Head of caudate nucleus (tissue), 42 donors: ENCODE results near the gene CLDN22.

Experiments used
- DNase-seq, 42 donors: peaks; one replicate each; pipeline versions ENCODE4 v3.0.0 to v3.0.0-alpha.2; 2020 to 2021; ENCODE audit warnings: mixed read lengths in 7 of 42
- intact Hi-C: fragments of 100-400 bp; cut with DNase I; formaldehyde crosslinking; loops from one replicate; pipeline ENCODE4 v1.15.0; 2022

CLDN22 gene

DNA sequence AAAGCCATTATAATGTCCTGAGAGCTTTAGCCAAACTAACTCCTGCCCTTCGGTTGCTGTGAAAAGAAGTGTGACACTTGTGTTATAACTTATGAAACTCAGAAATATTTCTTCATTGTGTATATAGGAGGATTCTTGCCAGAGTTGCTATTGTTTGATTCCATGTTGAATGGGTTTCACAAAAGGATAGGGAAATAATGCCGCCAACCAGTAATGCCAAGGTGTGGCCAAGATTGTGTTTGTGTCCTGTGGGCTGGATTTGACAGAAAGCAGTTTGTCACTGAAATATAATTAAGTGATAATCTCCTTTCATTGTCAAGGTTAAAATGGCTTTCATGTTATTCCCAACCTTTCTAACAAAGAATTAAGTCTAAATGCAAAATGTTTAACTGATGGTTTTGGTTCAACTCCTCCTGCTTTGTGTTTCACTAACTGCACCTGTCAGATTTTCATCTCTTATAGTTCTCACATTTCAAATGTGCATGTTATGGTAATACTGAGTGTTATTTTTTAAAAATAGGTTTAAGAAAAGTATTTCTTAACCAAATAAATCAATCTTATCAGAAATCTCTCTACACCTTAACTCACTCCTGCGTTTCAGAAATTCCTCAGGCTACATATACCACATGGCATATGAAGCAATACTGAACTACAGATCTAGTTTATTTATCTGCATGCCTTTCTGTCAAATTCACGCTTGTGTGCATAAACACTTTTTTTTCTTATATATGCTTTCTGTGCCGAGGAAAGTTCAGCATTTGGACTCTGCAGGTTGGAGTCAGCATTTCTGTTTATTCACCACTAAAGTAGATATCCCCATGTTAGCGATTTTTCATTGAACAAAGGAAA lies at the start of gene CLDN22:
TSS of gene CLDN22 (minus strand) at position 66 of the 849 bp plus-strand sequence. CDS start at position 8, 58 bp downstream.
- no peak for DNase-seq
- intact Hi-C loops: no loop called here

- intact Hi-C loops: no loop called here
- DNase-seq: no peak
These were observed 49.0 kb upstream of the CLDN22 start for GRCh38 chr4:183369073-183369472.

GRCh38 chr4:183366206-183366835 lies 46.2 kb upstream of the CLDN22 start:
- intact Hi-C loops: no loop called here
- DNase-seq: no peak

- intact Hi-C loops: no loop called here
- no peak for DNase-seq
These were observed 43.9 kb upstream of the CLDN22 start for GRCh38 chr4:183364025-183364424.

GRCh38 chr4:183362916-183363542 lies 43.0 kb upstream of the CLDN22 start:
- intact Hi-C loops: no loop called here
- DNase-seq: peak in 8 of 42 donors; percentile 17 to 52 (median 24)

- intact Hi-C loops: no loop called here
These were observed 42.0 kb upstream of the CLDN22 start for GRCh38 chr4:183362036-183362435.

DNA sequence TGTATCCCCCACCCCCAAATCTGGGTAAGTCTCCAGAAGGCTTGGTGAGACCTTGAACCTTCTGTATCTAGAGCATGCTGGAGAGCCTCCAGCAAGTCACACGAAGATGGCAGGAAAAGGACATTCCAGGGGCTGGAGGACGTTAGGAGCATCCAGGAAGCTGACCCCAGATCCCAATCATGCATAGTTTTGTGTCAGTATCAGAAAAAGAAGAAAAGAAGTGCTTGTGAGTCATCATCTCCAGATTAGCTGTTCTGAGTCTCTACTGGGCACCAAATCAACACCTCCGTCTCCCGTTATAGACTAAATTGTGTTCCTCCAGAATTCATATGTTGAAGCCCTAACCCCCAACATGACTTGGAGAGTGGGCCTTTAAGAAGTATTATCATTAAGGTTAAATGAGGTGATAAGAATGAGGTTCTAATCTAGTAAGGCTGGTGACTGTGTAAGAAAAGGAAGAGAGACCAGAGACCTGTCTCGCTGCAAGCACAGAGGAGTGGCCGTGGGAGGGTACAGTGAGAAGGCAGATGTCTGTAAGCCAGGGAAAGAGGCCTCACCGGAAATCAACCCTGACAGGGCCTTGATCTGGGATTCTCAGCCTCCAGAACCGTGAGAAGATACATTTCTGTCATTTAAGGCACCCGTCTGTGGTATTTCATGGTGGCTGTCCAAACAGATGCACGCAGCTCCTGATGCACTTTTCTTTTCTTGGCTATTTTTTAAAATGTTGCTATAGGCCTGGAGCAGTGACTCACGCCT lies 40.3 kb upstream of the CLDN22 start:
- intact Hi-C loops: no loop called here

More at GRCh38 chr4:183362036-183362435, 42.0 kb upstream of the CLDN22 start:
- no peak for DNase-seq

DNA sequence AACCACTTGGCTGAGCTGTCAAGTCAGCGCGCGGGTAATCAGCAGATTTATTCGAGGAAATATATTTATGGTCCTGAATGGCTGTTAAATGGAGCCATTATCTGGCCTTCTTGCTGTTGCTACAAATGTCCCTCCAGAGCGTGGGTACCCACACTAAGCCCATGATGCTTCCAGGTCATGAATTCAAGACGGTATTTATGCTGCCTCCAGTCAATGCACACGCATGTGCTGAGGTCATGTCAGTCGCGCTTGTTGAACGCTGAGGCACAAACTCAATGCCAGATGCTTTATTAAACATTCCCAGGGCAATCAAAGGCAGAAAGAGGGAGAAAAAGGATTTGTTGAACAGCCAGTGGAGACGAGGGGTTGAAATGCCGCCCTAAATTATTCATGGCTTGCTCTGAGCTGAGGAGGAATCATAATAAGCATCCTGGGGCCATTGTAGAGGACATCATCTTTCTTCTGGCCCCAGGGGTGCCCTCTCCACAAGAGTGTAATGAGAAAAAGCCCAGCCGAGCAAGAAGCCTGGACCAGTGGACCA lies 38.2 kb upstream of the CLDN22 start:
- peak in 1 of 42 donors; percentile 19 for DNase-seq

More for the DNA sequence above, 40.3 kb upstream of the CLDN22 start:
- peak in 12 of 42 donors; percentile 21 to 58 (median 44) for DNase-seq

GRCh38 chr4:183356931-183357675 lies 37.0 kb upstream of the CLDN22 start:
- DNase-seq: peak in 1 of 42 donors; percentile 13
- intact Hi-C loops: no loop called here

More for the DNA sequence above, 38.2 kb upstream of the CLDN22 start:
- intact Hi-C loops: no loop called here

DNA sequence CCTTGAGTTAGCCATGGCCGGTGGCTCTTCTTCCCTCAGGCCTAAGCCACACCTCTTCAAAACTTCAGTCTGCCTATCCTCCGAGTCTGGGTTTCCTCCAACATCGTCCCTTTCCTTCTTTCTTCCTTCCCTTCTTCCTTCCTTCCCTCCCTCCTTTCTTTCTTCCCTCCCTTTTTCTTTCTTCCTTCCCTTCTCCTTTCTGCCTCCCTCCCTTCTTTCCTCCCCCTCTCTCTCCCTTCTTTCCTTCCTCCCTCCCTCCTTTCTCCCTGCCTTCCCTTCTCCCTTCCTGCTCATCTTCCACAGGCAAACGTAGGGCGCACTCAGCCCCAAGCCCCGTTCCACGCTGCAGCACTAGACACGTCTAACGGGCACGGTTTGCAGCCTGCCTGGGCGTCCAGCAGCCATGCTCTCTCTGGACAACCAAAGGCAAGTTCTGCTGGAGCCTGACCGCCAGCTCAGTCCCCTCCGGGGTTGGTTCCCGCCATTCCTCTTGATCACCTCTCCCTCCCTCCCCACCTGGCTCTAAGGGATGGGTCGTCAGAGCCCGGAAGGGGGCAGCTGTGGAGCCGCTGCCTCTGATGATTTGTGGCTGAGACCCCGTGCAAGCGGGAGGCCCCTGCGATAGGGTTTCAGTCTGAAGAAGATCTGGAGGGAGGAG lies 36.2 kb upstream of the CLDN22 start:
- peak in 1 of 42 donors; percentile 21 for DNase-seq
- intact Hi-C loops: no loop called here

GRCh38 chr4:183355405-183355804 lies 35.3 kb upstream of the CLDN22 start:
- DNase-seq: no peak
- intact Hi-C loops: no loop called here

- intact Hi-C loops: no loop called here
- DNase-seq: peak in 1 of 42 donors; percentile 1
These were observed 34.1 kb upstream of the CLDN22 start for GRCh38 chr4:183354219-183354618.

DNA sequence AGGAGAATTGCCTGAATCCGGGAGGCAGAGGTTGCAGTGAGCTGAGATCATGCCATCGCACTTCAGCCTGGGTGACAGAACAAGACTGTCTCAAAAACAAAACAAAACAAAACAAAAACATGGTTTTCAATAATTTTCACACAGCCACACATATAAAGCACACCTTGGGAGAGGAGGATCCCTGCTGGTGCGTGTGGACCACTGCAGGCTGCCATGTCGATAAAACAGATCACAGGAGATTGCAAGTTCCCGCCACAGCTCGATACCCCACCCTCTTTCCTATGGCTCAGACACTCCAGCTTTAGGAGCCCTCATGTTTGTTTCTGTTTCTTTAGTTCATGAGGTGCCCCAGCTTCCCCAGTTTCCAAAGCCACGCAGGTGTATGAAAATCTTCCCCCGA lies 33.5 kb upstream of the CLDN22 start:
- intact Hi-C loops: no loop called here
- no peak for DNase-seq

- intact Hi-C loops: no loop called here
These were observed 32.5 kb upstream of the CLDN22 start for GRCh38 chr4:183352546-183352945.

GRCh38 chr4:183350317-183351071 lies 30.4 kb upstream of the CLDN22 start:
- intact Hi-C loops: no loop called here
- peak in 1 of 42 donors; percentile 13 for DNase-seq

More at GRCh38 chr4:183352546-183352945, 32.5 kb upstream of the CLDN22 start:
- peak in 1 of 42 donors; percentile 4 for DNase-seq

DNA sequence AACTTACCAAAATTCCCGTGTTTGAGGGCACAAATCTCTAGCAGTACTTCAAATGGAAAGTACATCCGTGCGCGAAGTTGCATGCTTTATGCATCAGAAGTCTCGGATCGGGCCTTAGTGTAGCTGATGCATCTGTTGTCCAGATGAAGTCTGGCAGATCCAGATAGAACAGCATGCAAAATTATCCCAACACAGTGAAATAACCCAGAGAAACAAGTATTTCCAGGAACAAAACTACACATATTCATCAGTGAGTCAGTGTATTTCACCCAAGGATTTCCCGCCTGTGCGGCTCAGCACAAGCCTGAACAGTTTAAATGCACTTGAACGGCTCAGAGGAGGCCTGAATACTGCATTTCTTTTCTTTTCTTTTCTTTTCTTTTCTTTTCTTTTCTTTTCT lies 29.6 kb upstream of the CLDN22 start:
- peak in 1 of 42 donors; percentile 29 for DNase-seq
- intact Hi-C loops: no loop called here
